IPS-11a (cell line): ENCODE results near the gene PRSS12.

Experiments
- H3K4me3 ChIP-seq: one replicate; pipeline ENCODE4 v1.5.1; 2013; ENCODE audit warnings: low read depth, low read length, control low read depth

Gene PRSS12

GRCh38 chr4:118360106-118360505, 7.3 kb upstream of the PRSS12 start:
- no peak overlapping the region for H3K4me3 ChIP-seq

DNA sequence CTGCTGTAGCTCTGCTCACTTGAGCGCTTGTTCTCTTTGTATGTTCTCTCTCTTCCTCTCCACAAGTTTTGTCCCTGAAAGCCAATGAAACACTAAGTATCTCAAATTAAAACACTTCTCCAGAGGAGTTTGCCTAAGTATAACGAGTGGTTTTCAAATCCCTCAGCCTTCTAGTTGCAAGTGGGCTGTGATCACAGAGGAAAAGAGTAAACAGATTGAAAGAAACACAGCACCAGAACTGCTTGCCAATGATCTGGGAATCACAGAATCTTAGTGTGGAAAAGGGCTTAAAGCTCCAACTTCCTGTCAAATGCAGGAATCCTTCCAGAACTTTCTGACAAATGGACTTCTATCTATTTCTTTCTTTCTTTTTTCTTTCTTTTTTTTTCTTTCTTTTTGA, 4.8 kb upstream of the PRSS12 start:
- H3K4me3 ChIP-seq, result no peak overlapping the region

- H3K4me3 ChIP-seq, result no peak overlapping the region
These were observed 3.9 kb upstream of the PRSS12 start for GRCh38 chr4:118356731-118357130.

DNA sequence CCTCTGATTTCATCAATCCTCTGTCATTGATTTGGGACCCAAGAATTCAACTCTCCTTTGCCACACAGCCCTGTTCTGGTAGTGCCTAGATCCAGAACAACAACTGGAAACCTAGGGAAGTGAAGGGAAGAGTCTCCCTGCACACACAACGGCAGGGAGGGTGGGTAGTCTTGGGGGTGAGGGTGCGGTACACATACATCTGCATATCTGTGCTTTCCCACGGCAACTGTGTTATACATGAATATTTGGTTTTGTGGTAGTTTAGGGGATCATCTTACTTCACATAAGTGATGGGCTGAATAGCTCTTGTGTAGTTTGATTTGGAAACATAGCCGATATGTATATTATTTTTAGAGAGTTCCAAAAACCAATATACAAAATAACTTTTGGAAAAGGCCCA, 3.3 kb upstream of the PRSS12 start:
- no peak overlapping the region for H3K4me3 ChIP-seq

GRCh38 chr4:118354913-118355312, 2.1 kb upstream of the PRSS12 start:
- no peak overlapping the region for H3K4me3 ChIP-seq

DNA sequence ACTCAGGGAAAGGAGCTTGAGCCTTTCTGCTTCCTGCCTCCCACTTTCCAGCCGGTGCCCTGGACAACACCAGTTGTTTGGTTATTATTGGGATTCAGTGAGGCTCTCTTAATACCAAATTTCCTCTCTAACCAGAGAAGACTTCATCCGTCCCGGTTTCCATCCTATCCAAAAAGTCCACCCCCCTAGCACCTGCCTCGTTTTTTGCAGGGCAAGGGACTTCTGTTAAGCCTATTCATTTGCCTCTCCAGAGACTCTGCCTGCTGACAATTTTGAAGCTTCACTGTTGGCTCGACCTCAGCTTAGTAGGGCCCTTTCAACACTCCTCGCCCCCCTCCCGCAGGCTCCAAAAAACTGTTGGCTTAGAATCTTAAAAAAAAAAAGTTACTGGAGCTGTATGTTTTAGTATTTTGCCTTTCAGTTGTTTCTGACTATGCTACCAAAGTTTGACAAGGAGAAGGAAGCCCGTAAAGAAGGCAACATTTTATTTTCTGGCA, 779 bp upstream of the PRSS12 start:
- H3K4me3 ChIP-seq, result peak overlapping the region; percentile 36

- peak overlapping the region; percentile 51 for H3K4me3 ChIP-seq
These were observed 664 bp downstream of the PRSS12 start for GRCh38 chr4:118351851-118352827.

DNA sequence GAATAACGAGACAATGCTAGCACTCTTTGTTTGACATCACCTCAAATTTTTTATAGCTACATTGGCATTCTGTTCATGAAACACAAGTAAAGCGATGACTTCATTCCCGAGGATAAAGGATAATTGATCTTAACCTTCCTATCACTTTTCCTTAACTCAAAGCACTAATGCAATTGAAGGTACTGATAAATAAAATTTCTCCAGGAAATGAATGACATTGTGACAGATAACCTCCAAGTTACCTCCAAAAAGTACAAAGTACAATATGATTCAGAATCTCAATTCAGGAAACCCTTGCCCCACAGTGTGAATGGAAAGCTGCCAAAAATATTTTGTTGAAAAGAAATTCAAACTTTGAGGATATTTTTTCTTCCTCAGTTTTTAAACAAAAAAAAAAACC, 1.8 kb downstream of the PRSS12 start:
- H3K4me3 ChIP-seq, result no peak overlapping the region

DNA sequence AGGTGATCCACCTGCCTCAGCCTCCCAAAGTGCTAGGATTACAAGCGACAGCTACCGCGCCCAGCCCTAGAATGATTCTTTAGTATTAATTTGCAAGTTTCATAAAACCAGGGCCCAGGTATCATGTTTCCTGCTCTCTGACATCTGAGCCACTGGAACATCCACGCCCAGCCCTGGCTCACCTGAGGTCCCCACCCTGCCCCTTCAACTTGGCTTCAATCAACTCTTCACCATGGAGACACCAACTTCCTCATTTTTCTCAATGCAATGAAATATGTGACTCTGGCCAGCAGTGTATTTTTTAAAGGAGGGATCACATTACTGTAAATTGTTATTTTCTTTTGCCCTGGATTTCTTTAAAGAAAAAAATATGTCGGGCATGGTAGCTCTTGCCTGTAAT, 3.9 kb downstream of the PRSS12 start:
- H3K4me3 ChIP-seq, result no peak overlapping the region

DNA sequence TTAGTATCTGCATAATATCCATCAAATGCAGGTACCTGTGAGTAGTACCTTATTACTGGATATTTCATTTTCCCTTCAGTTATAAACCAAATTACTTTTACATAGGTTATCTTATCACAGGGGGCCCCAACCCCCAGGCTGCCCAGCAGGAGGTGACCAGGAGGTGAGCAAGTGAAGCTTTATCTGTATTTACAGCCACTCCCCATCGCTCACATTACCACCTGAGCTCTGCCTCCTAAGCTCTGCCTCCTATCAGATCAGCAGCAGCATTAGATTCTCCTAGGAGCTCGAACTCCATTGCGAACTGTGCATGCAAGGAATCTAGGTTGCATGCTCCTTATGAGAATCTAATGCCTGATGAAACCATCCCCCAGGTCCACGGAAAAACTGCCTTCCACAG, 6.3 kb downstream of the PRSS12 start:
- no peak overlapping the region for H3K4me3 ChIP-seq

DNA sequence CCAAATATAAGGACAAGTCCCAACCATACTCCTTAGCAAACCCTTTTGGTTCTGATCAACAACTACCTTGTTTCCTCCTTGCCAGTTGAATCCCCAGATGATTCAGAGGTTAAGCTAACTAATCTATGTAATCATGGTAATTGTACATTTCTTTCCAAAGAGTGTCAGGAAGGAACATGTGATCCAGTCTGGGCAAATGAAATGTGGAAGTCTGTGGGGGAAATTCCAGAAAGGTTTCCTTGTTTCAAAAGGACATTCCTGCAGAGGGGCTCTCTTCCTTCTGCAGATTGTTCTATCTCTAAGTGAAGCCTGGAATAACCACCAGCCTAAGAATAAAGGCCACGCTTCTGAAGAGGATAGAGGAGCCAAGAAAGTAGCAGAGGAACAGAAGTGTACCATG, 7.0 kb downstream of the PRSS12 start:
- no peak overlapping the region for H3K4me3 ChIP-seq

- no peak overlapping the region for H3K4me3 ChIP-seq
These were observed 8.0 kb downstream of the PRSS12 start for GRCh38 chr4:118344801-118345200.

GRCh38 chr4:118343501-118343900, 9.3 kb downstream of the PRSS12 start:
- no peak overlapping the region for H3K4me3 ChIP-seq

- no peak overlapping the region for H3K4me3 ChIP-seq
These were observed 12.7 kb downstream of the PRSS12 start for GRCh38 chr4:118340109-118340508.

GRCh38 chr4:118338981-118339765, 13.6 kb downstream of the PRSS12 start:
- H3K4me3 ChIP-seq, result no peak overlapping the region

- no peak overlapping the region for H3K4me3 ChIP-seq
These were observed 14.3 kb downstream of the PRSS12 start for GRCh38 chr4:118338518-118338917.

GRCh38 chr4:118337954-118338353, 14.8 kb downstream of the PRSS12 start:
- no peak overlapping the region for H3K4me3 ChIP-seq

GRCh38 chr4:118335774-118336173, 17.0 kb downstream of the PRSS12 start:
- H3K4me3 ChIP-seq, result no peak overlapping the region

GRCh38 chr4:118335324-118335723, 17.5 kb downstream of the PRSS12 start:
- no peak overlapping the region for H3K4me3 ChIP-seq

DNA sequence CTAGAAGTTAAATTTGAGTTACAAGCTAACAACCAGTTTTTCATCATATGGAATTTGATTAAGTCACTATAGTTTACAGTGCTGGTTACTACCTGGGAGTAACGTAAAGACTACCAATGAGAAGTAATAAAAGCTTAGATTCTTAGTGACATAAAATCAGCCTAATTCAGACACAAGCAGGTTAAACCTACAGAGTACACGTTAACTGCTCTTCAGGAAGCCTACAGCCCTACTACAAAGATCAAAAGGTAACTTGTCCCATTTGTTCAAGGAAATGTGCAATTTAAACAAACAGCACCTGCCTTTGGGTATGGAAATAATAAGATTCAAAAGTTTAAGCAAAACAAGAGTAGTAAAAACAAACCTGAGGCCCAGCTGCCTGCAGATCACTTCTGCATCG, 21.5 kb downstream of the PRSS12 start:
- H3K4me3 ChIP-seq, result no peak overlapping the region

DNA sequence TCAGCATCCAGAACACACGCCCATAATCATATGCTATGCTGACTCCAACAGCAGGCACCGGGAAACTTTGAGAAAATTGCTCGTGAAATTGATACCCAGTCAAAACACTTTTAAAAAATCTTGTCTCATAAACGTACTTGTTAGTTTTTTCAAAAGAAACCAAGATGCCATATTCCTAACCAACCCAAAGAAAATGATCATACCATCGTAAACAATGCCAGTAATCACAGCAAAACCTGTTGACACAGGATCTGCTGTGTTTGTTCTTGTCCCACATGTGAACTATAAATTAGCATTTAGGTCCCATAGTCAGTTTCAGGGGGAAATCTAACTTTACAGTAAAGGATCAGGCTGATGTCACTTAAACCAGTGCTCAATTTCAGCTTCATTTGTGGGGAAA, 23.0 kb downstream of the PRSS12 start:
- no peak overlapping the region for H3K4me3 ChIP-seq
